HG03159 (cell line): Measurements from ENCODE around the gene PACSIN3.
"Not testable (repeated sequence)": the region's sequence is repeated elsewhere in the genome, so short reads cannot be mapped to it uniquely, and the experiment has no call there.

Experiments used
- ATAC-seq: cut with Tn5 transposase; IDR thresholded peaks from one replicate; pipeline ENCODE4 v1.9.1; 2021; ENCODE audit warnings: mild to moderate bottlenecking, moderate library complexity; ENCODE audit not compliant: unreplicated experiment

PACSIN3 gene

GRCh38 chr11:47198161-47198560, 11.9 kb upstream of the PACSIN3 start:
- ATAC-seq, result not testable (repeated sequence)

- ATAC-seq, result no peak
Observed at GRCh38 chr11:47192111-47192510, 5.9 kb upstream of the PACSIN3 start.

GRCh38 chr11:47191137-47191536, 4.9 kb upstream of the PACSIN3 start:
- not testable (repeated sequence) for ATAC-seq

GRCh38 chr11:47189100-47189834, 3.0 kb upstream of the PACSIN3 start:
- no peak for ATAC-seq

- no peak for ATAC-seq
Observed at GRCh38 chr11:47188259-47188658, 2.0 kb upstream of the PACSIN3 start.

GRCh38 chr11:47187723-47188122, 1.5 kb upstream of the PACSIN3 start:
- ATAC-seq, result no peak

GRCh38 chr11:47186700-47187695, 764 bp upstream of the PACSIN3 start:
- ATAC-seq, result no peak

GRCh38 chr11:47185305-47186075, 744 bp downstream of the PACSIN3 start:
- no peak for ATAC-seq

- ATAC-seq, result no peak
Observed at GRCh38 chr11:47184711-47185304, 1.4 kb downstream of the PACSIN3 start.

- ATAC-seq, result no peak
Observed at GRCh38 chr11:47183969-47184368, 2.3 kb downstream of the PACSIN3 start.

GRCh38 chr11:47183031-47183856, 3.0 kb downstream of the PACSIN3 start:
- no peak for ATAC-seq

GRCh38 chr11:47182380-47182779, 3.9 kb downstream of the PACSIN3 start:
- ATAC-seq, result no peak

GRCh38 chr11:47181271-47181670, 5.0 kb downstream of the PACSIN3 start:
- no peak for ATAC-seq

GRCh38 chr11:47180006-47180787, 6.0 kb downstream of the PACSIN3 start:
- no peak for ATAC-seq

GRCh38 chr11:47179655-47179991, 6.6 kb downstream of the PACSIN3 start:
- ATAC-seq, result no peak

GRCh38 chr11:47178737-47179654, 7.2 kb downstream of the PACSIN3 start:
- ATAC-seq, result no peak

- ATAC-seq, result no peak
Observed at GRCh38 chr11:47178316-47178715, 7.9 kb downstream of the PACSIN3 start.

- ATAC-seq, result no peak
Observed at GRCh38 chr11:47177846-47178245, 8.4 kb downstream of the PACSIN3 start.
